ENCODE results near the gene C3orf80. TPM values are rescaled to one million over a fixed set of nuclear protein-coding genes. Genes with fewer than 3 reads are reported as not detected.
"Not testable (repeated sequence)": the region's sequence is repeated elsewhere in the genome, so short reads cannot be mapped to it uniquely, and the experiment has no call there.

The C3orf80 gene
- total RNA-seq (2014; rRNA removed; shearing (Covaris generic)): not detected in 2 replicates
- polyA plus RNA-seq (2014; cell fraction: nucleus; rRNA removed): not detected in 2 replicates

- DNase-seq (ENCODE audit: extremely low read depth, low read depth): peak; percentile 3
Measured at GRCh38 chr3:160225176-160226025, at the start of gene C3orf80. Gene C3orf80 (plus strand): TSS chr3:160225422. CDS start chr3:160225636, 214 bp downstream.

GRCh38 chr3:160176923-160177322 lies 48.3 kb upstream of the C3orf80 start:
- DNase-seq (ENCODE audit: extremely low read depth, low read depth): no peak

DNA sequence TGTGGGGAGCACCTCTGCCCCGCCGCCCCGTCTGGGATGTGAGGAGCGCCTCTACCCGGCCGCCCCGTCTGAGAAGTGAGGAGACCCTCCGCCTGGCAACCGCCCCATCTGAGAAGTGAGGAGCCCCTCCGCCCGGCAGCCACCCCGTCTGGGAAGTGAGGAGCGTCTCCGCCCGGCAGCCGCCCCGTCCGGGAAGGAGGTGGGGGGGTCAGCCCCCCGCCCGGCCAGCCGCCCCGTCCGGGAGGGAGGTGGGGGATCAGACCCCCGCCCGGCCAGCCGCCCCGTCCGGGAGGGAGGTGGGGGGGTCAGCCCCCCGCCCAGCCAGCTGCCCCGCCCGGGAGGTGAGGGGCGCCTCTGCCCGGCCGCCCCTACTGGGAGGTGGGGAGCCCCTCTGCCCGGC lies 46.6 kb upstream of the C3orf80 start:
- not testable (repeated sequence) for DNase-seq (ENCODE audit: extremely low read depth, low read depth)

GRCh38 chr3:160179403-160179802 lies 45.8 kb upstream of the C3orf80 start:
- not testable (repeated sequence) for DNase-seq (ENCODE audit: extremely low read depth, low read depth)

GRCh38 chr3:160179906-160180305 lies 45.3 kb upstream of the C3orf80 start:
- no peak for DNase-seq (ENCODE audit: extremely low read depth, low read depth)

- no peak for DNase-seq (ENCODE audit: extremely low read depth, low read depth)
Measured at GRCh38 chr3:160180581-160181216, 44.5 kb upstream of the C3orf80 start.

- no peak for DNase-seq (ENCODE audit: extremely low read depth, low read depth)
Measured at GRCh38 chr3:160183345-160184076, 41.7 kb upstream of the C3orf80 start.

DNA sequence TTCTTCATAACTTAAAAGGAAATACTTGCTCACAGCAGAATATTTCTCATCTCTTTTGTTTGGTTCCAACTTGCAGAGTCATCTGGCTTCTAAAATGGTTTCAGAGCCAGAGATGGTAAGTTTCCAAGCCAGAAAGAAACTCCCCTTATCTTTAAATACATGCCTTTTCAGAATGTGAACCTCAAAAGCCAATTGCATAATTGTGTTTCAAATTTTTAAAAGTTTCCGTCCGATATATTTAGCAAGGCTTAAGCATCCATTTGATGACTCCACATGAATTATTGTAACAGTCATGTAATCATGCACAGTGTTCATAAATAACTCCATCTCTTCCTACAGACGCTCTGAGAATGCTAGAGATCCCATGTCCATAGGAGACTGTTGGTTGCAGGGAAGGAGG lies 40.6 kb upstream of the C3orf80 start:
- no peak for DNase-seq (ENCODE audit: extremely low read depth, low read depth)

- no peak for DNase-seq (ENCODE audit: extremely low read depth, low read depth)
Measured at GRCh38 chr3:160185751-160186150, 39.5 kb upstream of the C3orf80 start.

DNA sequence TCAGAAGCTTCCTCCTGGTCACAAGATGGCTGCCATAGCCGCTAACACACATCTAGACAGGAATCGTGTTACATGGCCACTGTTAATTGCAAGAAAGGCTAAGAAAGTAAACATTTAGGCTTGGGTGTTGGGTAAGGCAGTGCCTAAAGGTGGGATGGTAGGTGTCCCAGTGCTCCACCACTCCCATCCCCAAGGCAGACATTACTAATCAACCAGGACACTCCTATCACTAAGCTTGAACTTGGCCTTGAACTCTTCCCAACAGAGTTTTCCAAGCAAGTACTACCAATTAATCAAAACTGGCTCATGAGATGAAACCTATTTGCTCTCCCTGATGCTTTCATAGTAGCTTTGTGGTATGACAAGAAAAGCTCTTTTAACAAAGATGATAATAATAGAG lies 37.9 kb upstream of the C3orf80 start:
- DNase-seq (ENCODE audit: extremely low read depth, low read depth): no peak

DNA sequence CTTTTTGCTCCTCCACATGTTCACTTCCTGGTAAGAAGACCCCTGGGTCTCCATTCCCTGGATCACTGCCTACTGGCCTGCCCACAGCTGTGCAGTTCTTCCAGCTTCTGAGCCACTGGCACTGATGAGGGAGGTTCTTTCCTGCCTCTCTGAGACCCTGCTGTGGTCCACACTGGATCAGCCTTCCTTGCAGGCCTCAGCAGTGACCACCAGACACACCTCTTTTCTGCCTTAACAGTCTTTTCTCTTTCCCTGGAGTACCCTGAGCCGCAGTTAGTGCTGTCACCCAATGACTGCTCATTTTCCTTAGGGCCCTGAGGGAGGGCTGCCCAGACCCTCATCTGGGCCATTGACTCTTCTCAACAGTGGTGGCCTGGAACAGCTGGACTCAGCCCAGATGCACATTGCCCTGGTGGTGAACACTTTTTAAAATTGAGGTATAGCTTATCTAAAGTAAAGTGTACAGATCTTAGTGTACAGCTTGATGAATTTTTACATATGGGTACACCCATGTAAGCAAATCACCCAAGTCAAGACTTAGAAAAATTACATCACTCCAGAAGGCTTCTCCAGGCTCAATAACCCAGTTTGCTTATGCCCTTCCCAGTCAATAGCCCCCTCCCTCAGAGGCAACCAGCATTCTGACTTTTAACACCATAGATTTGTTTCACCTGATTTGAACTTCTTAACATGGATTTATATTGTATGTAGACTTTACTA lies 32.8 kb upstream of the C3orf80 start:
- no peak for DNase-seq (ENCODE audit: extremely low read depth, low read depth)

GRCh38 chr3:160193644-160194192 lies 31.5 kb upstream of the C3orf80 start:
- no peak for DNase-seq (ENCODE audit: extremely low read depth, low read depth)

GRCh38 chr3:160194438-160194837 lies 30.8 kb upstream of the C3orf80 start:
- no peak for DNase-seq (ENCODE audit: extremely low read depth, low read depth)

- DNase-seq (ENCODE audit: extremely low read depth, low read depth): no peak
Measured at GRCh38 chr3:160195106-160195505, 30.1 kb upstream of the C3orf80 start.

DNA sequence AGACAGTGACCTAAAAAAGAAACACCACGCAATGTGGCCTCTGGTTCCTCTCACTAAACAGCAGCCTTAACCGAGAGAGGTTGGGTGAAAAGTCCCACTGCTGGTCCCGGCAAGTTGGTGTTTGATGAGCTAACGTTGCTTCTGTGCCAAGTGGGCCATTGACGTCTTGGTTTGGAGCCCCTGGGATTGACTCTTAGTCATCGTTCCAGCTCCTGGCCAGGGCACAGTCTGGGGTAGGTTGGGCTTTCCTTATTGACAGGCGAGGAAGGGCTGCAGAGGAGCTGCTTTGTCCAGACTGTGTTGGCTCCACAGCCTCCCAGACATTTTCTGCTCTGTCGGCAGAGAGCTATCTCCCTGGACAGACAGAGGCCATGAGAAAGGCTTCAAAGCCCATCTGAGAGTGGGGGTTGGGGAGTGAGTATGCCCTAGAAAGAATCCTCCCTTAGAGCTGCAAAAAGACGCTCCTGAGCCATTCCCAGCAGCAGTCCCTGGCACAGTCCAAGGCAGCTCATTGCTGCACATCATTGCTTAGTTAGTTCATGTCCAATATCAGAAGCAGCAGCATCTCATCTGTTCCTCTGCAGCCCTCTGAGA lies 28.6 kb upstream of the C3orf80 start:
- no peak for DNase-seq (ENCODE audit: extremely low read depth, low read depth)

DNA sequence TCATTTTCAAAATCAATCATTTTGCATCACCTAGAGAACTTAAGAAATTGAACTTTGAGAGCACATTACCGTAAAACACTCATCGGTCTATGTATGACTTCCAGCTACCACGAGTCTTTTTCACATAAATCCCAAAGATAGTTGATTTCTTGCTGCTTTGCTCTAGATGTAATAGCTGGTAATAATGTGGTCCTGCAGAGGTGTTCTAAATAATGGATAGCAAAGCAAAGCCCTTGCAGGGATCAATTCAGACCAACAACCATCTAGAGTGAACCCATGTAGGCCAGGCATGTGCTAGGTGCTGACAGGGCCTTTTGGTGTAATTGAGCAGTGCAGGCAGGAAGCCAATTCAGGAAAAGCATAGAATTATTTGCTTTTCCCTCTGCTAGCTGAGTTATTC lies 26.1 kb upstream of the C3orf80 start:
- DNase-seq (ENCODE audit: extremely low read depth, low read depth): no peak

DNA sequence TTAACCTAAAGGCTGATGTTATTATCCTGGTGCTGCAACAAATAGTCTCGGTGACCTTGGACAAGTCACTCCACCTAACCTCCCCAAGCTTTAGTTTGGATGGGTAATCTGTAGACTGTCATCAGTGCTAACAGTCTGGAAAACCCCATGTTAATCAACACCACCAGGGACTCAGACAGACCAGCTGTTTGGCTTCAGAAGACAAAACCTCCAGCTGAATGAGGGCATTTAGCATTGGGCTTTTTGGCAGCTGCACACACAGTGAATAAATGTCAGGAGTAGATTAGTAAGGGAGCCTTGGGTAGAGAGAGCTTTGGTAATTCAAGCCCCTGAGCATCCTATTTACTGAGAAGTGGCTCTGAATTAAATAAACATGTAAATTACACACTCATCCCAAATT lies 24.9 kb upstream of the C3orf80 start:
- DNase-seq (ENCODE audit: extremely low read depth, low read depth): no peak

DNA sequence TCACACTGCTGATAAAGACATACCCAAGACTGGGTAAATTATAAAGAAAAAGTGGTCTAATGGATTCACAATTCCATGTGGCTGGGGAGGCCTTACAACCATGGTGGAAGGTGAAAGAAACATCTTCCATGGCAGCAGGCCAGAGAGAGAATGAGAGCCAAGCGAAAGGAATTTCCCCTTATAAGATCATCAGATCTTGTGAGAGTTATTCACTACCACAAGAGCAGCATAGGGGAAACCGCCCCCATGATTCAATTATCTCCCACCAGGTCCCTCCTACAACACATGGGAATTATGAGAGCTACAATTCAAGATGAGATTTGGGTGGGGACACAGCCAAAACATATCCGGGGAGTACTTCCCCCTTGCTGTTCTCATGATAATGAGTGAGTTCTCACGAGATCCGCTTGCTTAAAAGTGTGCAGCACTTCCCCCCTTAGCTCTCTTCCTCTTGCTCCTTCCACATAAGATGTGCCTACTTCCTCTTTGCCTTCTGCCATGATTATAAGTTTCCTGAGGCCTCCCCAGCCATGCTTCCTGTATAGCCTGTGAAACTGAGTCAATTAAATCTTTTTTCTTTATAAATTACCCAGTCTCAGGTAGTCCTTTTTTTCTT lies 20.7 kb upstream of the C3orf80 start:
- not testable (repeated sequence) for DNase-seq (ENCODE audit: extremely low read depth, low read depth)

DNA sequence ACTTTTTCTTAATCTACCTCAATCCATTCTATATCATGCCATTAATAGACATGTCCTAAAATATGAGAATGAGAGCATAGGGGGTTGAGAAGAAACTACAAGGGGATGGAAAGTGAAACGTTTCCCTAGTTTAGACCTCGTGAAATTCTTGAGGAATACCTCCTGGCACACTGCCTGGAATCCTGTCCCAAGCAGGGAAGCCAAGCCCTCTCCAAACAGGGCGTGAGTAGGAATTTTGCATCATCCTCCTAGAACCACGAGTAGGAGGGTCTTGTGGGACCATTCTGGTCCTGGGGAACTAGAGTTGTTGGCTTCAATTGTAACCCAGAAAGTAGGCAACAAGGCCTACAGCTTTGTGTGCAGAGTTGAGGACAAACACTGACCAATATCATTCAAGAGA lies 19.6 kb upstream of the C3orf80 start:
- DNase-seq (ENCODE audit: extremely low read depth, low read depth): no peak

DNA sequence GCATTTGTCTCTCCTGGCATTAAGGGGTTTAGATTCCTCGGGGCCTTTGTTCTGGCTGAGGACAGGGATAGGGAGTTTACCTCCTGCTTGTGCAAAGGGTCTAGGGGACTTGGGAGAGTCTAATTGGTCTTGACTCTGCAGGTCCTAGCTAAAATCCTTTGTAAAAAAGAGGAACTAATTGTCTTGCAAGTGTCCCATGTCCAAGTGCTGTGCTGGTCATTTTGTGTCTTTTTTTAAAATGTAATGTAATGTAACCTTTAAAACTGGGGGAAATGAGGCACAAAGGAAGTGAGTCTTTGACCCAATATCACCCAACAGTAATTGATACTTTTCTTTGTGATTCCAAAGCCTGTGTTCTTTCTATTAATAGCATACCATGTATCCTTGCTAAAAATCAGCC lies 14.9 kb upstream of the C3orf80 start:
- DNase-seq (ENCODE audit: extremely low read depth, low read depth): no peak
